T47D (cell line): ENCODE data around the gene DZANK1.
"Not testable (repeated sequence)": the region's sequence is repeated elsewhere in the genome, so short reads cannot be mapped to it uniquely, and the experiment has no call there.

Experiments
- DNase-seq, 2 experiments: peaks; one replicate each; pipeline versions ENCODE4 v3.0.0 to v3.0.0-alpha.2; 2011 to 2012; ENCODE audit warnings: low read depth in 1 of 2, low spot score in 1 of 2
- JUND ChIP-seq: IDR thresholded peaks from 2 replicates; pipeline ENCODE4 v1.6.1; 2012; ENCODE audit warnings: low read depth
- in situ Hi-C: cut with HindIII; loops from 2 replicates; pipeline ENCODE4 v1.10.0; 2016; ENCODE audit warnings: low sequenced_read_pairs, low pct_unique_long_range_greater_than_20kb

Gene DZANK1

GRCh38 chr20:18466894-18467730, at the start of gene DZANK1, which contains the start of gene POLR3F:
Gene DZANK1, minus strand, starts transcription at chr20:18467030. Its CDS starts 1,672 bp downstream, at chr20:18465358.
Gene POLR3F, plus strand, starts transcription at chr20:18467390. Its CDS starts 117 bp downstream, at chr20:18467507.
- in situ Hi-C loops: no loop called here
- no peak for TF ChIP-seq JUND
- DNase-seq: peak; percentile 94 to 97

GRCh38 chr20:18515973-18516372, 49.1 kb upstream of the DZANK1 start:
- in situ Hi-C loops: no loop called here
- no peak for DNase-seq
- no peak for TF ChIP-seq JUND

DNA sequence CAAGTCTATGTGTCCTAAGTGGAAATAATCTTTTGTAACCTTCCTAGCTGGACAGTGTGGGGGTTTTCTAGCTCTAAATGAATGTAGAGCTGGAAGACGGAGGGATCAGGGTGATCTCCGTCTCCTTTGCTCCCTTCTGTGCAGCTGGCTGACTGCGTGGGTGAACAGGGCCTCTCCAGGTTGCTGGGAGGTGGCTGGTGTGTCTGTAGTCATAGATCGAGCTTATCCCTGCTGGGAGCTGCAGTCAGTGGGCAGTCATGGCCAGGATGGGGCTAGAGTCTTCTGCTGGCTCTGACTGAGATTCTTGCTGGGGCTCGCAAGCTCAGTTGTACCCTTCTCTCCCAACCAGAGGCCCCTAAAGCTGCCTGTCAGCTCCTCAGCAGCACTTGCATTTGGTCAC, 47.3 kb upstream of the DZANK1 start:
- no peak for TF ChIP-seq JUND
- no peak for DNase-seq
- in situ Hi-C loops: no loop called here

DNA sequence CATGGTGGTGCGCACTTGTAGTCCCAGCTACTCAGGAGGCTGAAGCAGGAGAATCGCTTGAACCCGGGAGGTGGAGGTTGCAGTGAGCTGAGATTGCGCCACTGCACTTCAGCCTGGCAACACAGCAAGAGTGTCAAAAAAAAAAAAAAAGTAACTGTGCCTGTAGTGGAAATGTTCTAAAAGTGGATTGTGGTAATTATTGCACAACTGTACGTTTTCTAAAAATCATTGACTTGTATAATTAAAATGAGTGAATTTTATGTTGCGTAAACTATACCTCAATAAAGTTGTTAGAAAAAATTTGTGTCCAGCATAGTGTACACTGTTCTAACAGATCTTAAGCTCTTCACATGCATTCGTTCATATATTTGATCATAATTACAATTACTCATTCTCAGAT, 46.4 kb upstream of the DZANK1 start:
- in situ Hi-C loops: no loop called here
- DNase-seq: no peak
- TF ChIP-seq JUND: no peak

DNA sequence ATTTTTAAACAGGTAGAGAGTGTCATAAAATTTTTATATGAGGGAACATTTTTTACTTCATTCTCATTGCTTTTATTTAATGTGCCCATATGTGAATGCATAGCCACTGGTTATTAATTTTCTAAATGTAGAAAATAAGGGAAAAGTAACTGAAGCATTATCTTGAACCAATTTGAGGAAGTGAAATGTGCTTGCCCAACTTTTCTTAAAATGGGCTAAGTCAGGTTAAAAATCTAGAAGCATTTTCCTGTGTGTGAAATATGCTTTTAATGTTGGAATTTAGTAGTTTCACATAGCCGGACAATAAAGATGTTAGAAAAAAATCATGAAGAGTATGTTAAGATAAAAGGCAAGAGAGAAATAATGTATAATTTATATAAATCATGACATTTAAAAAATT, 44.7 kb upstream of the DZANK1 start:
- no peak for DNase-seq
- TF ChIP-seq JUND: no peak
- in situ Hi-C loops: no loop called here

DNA sequence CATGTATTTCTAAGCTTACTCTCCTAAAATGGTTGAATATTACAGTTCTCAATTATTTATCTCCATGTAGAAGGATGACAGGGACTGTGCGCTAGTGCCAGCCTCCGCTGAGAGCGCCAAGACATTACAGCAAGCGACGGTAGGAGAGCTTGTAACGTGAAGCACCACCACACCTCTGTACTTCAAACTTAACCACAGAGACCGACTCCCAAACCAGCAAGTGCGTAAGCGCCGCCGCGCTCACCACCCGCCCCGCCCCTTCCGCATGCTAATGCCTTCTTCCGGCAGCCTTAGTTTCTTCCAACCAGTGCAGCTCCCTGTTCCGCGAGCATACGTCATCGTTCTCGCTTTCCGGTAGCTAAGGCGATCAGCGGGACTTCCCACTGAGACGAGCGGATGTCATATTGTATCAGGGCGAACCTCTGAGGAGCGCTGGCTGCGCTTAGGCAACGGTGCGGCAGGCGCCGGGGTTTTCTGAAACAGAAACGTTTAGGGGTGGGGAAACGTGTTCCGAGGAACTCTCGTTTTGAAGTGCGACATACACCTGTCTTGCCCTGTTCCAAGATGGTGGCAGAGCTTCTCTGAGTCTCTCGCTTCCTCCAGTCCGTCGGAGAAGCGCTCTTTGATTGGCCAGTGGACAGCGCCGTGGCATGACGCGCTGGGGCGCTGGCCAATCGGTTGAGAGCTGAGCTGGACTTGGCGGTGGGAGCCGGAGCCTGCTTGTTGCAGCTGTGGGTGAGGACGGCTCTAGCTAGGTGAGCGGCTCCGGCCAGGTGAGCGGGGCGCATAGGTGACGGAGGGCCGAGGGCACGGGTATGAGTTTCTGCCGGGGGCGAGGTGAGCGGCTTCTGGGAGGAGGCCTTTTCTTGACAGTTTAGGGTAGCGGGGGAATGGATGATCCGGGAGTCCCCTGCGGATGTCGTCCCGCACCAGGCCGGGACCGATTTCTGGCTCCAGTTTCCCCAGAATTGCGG, 40.7 kb upstream of the DZANK1 start, which contains the start of gene SEC23B:
Gene SEC23B (plus strand): TSS at position 723 of the 974 bp plus-strand sequence. CDS start 2,896 bp downstream, outside the sequence.
- in situ Hi-C loops: no loop called here
- TF ChIP-seq JUND: no peak
- peak; percentile 95 to 99 for DNase-seq

GRCh38 chr20:18506744-18507143, 39.9 kb upstream of the DZANK1 start:
- TF ChIP-seq JUND: no peak
- no peak for DNase-seq
- in situ Hi-C loops: no loop called here

GRCh38 chr20:18504479-18505060, 37.7 kb upstream of the DZANK1 start:
- no peak for TF ChIP-seq JUND
- in situ Hi-C loops: no loop called here
- DNase-seq: peak in 1 of 2 experiments; percentile 58

- in situ Hi-C loops, DNase-seq: not testable (repeated sequence)
Measured at GRCh38 chr20:18501672-18502071, 34.8 kb upstream of the DZANK1 start.

- TF ChIP-seq JUND: no peak
- in situ Hi-C loops: no loop called here
- DNase-seq: no peak
Measured at GRCh38 chr20:18497603-18498002, 30.8 kb upstream of the DZANK1 start.

GRCh38 chr20:18496740-18497592, 30.1 kb upstream of the DZANK1 start, which contains the start of gene RBBP9:
Gene RBBP9, minus strand, starts transcription at chr20:18497225. Its CDS starts 58 bp downstream, at chr20:18497167.
- TF ChIP-seq JUND: no peak
- in situ Hi-C loops: no loop called here
- peak; percentile 60 to 87 for DNase-seq
